ENCODE results near the gene RIMBP2.

RIMBP2 gene

DNA sequence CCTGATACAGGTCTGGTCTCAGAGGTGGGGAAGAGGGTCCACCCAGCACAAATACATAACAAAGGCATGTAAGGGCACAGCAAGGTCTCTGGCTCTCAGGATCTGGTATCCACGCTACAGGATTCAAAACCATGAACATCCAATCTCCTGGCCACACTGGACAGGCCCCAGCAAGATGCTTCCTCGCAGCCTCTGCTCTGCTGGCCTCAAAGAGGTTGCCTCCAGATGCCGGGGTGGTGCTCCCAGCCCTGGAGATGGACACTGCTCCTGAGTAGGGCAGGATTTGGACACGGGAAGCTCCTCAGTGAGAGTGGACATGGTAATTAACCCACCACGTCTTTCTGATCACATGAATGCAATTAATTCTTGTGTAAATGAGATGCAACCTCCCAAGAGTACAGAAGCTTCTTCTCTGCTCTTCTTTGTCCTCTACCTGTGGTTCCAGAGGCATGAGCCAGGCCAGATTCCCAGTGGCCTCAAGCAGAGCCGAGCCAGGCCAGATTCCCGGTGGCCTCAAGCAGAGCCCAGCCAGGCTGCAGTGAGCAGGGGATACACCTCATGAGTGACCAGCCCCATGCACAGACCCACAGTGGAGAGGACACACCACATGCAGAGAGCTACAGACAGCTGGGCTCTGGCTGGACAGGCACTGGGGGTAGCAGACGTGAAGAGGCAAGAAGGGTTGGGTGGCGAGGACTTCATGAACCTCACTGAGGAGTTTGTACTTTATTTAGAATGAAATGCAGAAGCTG, 192.1 kb downstream of the RIMBP2 start:
- Mint-ChIP-seq H3K4me3 (no peak overlapping the region), H3K27me3 (peaks cover 4% of the 10 kb centered on the region), H3K4me1 (ENCODE audit: low read depth) (no peaks in the 10 kb centered on the region), H3K36me3 (no peaks in the 10 kb centered on the region), H3K9me3 (ENCODE audit: low read depth) (no peaks in the 10 kb centered on the region), H3K27ac (no peak overlapping the region)

DNA sequence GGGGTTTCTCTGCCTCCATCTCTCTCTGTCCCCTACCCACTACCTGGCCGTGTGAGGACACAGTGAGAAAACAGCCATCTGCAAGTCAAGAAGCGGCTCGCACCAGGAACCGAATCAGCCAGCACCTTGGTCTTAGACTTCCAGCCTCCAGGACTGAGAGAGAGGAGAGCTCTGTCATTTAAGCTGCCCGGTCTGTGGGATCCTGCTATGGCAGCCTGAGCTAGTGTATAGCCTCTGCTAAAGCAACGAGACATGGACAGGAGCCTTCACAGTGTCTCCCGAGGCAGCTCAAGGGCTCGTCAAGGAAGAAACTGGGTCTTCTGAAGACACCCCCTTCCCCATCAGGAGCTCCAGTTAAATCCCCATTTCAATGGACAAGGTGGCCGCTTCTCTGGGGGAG, 192.9 kb downstream of the RIMBP2 start:
- H3K27ac Mint-ChIP-seq = no peak overlapping the region
- no peak overlapping the region for H3K4me3 Mint-ChIP-seq
- H3K9me3 Mint-ChIP-seq (ENCODE audit: low read depth) = no peaks in the 10 kb centered on the region
- H3K4me1 Mint-ChIP-seq (ENCODE audit: low read depth) = no peaks in the 10 kb centered on the region
- peaks cover 4% of the 10 kb centered on the region for H3K27me3 Mint-ChIP-seq
- H3K36me3 Mint-ChIP-seq = no peaks in the 10 kb centered on the region

GRCh38 chr12:130522244-130522834, 193.8 kb downstream of the RIMBP2 start:
- Mint-ChIP-seq H3K27me3 (peaks cover 4% of the 10 kb centered on the region), H3K4me3 (no peak overlapping the region), H3K36me3 (no peaks in the 10 kb centered on the region), H3K9me3 (ENCODE audit: low read depth) (no peaks in the 10 kb centered on the region), H3K4me1 (ENCODE audit: low read depth) (no peaks in the 10 kb centered on the region), H3K27ac (no peak overlapping the region)

DNA sequence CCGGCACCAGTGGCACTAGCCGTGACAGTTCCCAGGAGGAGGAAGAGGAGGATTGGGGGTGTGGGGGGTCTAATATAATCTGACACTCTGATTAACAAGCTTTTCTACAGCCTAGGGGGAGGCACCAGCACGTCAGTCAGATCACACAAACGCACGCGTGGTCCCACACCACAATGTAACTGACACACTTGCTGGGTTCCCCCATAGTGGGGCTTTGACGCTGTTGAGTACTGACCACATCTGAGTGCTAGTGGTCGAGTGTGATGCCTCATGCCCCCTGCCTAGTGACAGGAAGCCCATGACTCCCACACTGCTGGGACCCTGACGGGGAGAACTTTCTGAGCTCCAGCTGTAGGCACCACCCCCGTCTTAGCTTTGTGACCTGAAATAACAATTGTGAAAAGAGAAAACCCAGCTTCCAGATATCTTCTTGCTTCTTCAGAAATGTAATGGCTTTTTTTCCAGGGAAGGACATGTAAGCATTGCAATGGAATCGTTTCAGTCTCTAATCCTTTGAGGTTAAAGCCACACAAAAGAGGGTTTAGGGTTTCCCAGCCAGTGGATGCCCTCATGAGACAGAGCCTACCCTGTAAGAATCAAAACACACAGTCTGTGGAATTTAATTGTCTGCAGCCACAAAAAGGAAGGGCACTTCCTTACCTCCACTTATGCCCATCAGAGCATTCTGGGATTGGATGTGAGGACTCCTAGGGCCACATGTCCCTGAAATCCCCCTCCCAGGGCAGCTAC, 194.5 kb downstream of the RIMBP2 start:
- H3K27me3 Mint-ChIP-seq = peaks cover 4% of the 10 kb centered on the region
- H3K27ac Mint-ChIP-seq = no peak overlapping the region
- H3K4me1 Mint-ChIP-seq (ENCODE audit: low read depth) = no peaks in the 10 kb centered on the region
- no peaks in the 10 kb centered on the region for H3K36me3 Mint-ChIP-seq
- H3K9me3 Mint-ChIP-seq (ENCODE audit: low read depth) = no peaks in the 10 kb centered on the region
- H3K4me3 Mint-ChIP-seq = no peak overlapping the region

GRCh38 chr12:130520784-130521183, 195.3 kb downstream of the RIMBP2 start:
- Mint-ChIP-seq H3K36me3 (no peaks in the 10 kb centered on the region), H3K27me3 (peaks cover 4% of the 10 kb centered on the region), H3K4me1 (ENCODE audit: low read depth) (no peaks in the 10 kb centered on the region), H3K9me3 (ENCODE audit: low read depth) (peaks cover 6% of the 10 kb centered on the region), H3K4me3 (no peak overlapping the region), H3K27ac (no peak overlapping the region)

- H3K4me3 Mint-ChIP-seq = no peak overlapping the region
- peaks cover 6% of the 10 kb centered on the region for H3K9me3 Mint-ChIP-seq (ENCODE audit: low read depth)
- H3K27me3 Mint-ChIP-seq = peaks cover 1% of the 10 kb centered on the region
- no peaks in the 10 kb centered on the region for H3K36me3 Mint-ChIP-seq
- no peaks in the 10 kb centered on the region for H3K4me1 Mint-ChIP-seq (ENCODE audit: low read depth)
- no peak overlapping the region for H3K27ac Mint-ChIP-seq
These were observed 198.5 kb downstream of the RIMBP2 start for GRCh38 chr12:130517588-130517987.

DNA sequence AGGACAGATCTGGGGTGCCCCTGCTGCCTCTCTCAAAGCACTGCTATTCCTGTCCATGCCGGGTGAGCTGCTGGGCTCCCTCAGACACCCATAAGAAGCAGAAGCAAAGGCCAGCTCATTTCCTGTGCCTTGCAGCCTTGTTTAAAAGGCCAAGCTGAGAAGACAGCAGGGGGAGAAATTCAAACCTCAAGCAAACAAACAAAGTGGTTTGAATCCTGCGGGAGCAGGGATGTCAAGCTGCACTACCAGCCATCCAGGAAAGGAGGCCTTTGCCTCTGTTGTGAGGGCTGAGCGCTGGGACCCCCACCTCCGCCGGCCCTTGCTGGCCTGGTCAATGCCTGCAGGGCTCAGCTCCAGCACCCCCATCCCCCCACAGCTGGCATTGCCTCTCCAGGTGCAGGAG, 201.9 kb downstream of the RIMBP2 start:
- H3K9me3 Mint-ChIP-seq (ENCODE audit: low read depth) = peaks cover 6% of the 10 kb centered on the region
- H3K36me3 Mint-ChIP-seq = no peaks in the 10 kb centered on the region
- no peak overlapping the region for H3K27ac Mint-ChIP-seq
- H3K4me1 Mint-ChIP-seq (ENCODE audit: low read depth) = no peaks in the 10 kb centered on the region
- H3K4me3 Mint-ChIP-seq = no peak overlapping the region
- peaks cover 1% of the 10 kb centered on the region for H3K27me3 Mint-ChIP-seq

- no peak overlapping the region for H3K4me3 Mint-ChIP-seq
- no peak overlapping the region for H3K27ac Mint-ChIP-seq
- no peaks in the 10 kb centered on the region for H3K4me1 Mint-ChIP-seq (ENCODE audit: low read depth)
- H3K36me3 Mint-ChIP-seq = no peaks in the 10 kb centered on the region
- H3K27me3 Mint-ChIP-seq = peaks cover 1% of the 10 kb centered on the region
- H3K9me3 Mint-ChIP-seq (ENCODE audit: low read depth) = peaks cover 6% of the 10 kb centered on the region
These were observed 202.5 kb downstream of the RIMBP2 start for GRCh38 chr12:130513556-130513955.

GRCh38 chr12:130511285-130511684, 204.8 kb downstream of the RIMBP2 start:
- Mint-ChIP-seq H3K9me3 (ENCODE audit: low read depth) (peaks cover 7% of the 10 kb centered on the region), H3K4me3 (no peak overlapping the region), H3K36me3 (no peaks in the 10 kb centered on the region), H3K4me1 (ENCODE audit: low read depth) (no peaks in the 10 kb centered on the region), H3K27me3 (peaks cover 1% of the 10 kb centered on the region), H3K27ac (no peak overlapping the region)

DNA sequence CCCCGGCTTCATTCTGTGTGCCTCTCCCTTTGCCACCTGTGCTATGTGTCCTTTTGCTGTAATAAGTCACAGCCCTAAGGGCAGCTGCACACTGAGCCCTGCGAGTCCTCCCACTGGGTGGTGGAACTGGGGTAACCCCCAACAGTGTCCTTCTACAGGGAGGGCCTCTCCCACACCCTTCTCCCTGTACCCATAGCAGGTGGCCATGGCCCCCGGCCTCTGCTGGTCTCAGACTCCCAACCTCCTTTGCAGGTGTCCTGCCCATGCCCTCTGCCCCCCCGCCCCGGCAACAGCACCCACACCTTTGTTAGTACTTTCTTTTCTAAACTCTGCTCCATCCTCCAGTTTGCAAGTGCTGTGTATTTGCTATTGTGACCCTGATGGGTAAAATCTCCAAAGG, 206.6 kb downstream of the RIMBP2 start:
- Mint-ChIP-seq H3K4me1 (ENCODE audit: low read depth) (no peaks in the 10 kb centered on the region), H3K9me3 (ENCODE audit: low read depth) (peaks cover 3% of the 10 kb centered on the region), H3K4me3 (no peak overlapping the region), H3K27me3 (peaks cover 1% of the 10 kb centered on the region), H3K36me3 (no peaks in the 10 kb centered on the region), H3K27ac (no peak overlapping the region)

DNA sequence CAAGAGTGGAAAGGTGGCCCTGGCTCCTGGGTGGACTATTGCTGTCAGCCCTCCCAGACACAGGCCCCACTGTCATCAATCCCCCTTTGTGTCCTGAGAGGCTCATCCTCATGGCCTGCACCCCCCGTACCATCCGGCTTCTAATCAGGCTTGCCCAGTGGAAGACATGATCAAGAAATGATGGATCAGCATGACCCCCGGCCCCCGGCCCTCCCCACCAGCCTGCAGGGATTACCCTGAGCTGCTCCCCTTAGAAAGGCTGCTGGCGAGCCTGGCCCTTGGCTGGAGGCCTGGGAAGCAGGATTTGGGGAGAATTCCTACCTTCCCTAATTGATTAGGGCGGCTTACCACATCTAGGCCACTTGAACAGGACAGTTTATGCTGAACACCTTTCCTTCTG, 207.3 kb downstream of the RIMBP2 start:
- Mint-ChIP-seq H3K4me3 (no peak overlapping the region), H3K9me3 (ENCODE audit: low read depth) (peaks cover 3% of the 10 kb centered on the region), H3K4me1 (ENCODE audit: low read depth) (no peaks in the 10 kb centered on the region), H3K27ac (no peak overlapping the region), H3K27me3 (peaks cover 1% of the 10 kb centered on the region), H3K36me3 (no peaks in the 10 kb centered on the region)

GRCh38 chr12:130508318-130508717, 207.8 kb downstream of the RIMBP2 start:
- Mint-ChIP-seq H3K4me1 (ENCODE audit: low read depth) (no peaks in the 10 kb centered on the region), H3K27me3 (peaks cover 1% of the 10 kb centered on the region), H3K36me3 (no peaks in the 10 kb centered on the region), H3K27ac (no peak overlapping the region), H3K4me3 (no peak overlapping the region), H3K9me3 (ENCODE audit: low read depth) (peaks cover 3% of the 10 kb centered on the region)

DNA sequence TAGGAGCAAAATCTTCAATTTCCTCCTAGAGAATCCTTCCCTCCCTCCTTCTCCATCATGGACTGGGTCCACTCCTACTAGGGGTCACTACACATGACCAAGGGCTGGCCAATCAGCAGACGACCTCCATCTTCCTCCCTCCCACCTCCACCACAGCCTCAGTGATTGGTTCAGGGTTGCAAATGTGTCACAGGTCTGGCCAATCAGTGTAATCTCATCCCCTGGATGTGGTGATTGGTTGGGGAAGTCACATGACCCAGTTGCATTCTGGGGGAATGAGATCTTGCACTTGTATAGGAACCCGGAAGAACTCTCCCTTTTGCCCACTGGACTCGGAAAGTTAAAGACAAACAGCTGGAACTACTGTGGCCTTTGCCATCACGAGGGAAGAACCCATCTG, 209.3 kb downstream of the RIMBP2 start:
- Mint-ChIP-seq H3K36me3 (no peaks in the 10 kb centered on the region), H3K9me3 (ENCODE audit: low read depth) (peaks cover 3% of the 10 kb centered on the region), H3K4me3 (no peak overlapping the region), H3K4me1 (ENCODE audit: low read depth) (no peaks in the 10 kb centered on the region), H3K27me3 (no peaks in the 10 kb centered on the region), H3K27ac (no peak overlapping the region)

GRCh38 chr12:130504840-130505175, 211.3 kb downstream of the RIMBP2 start:
- Mint-ChIP-seq H3K27ac (no peak overlapping the region), H3K27me3 (no peaks in the 10 kb centered on the region), H3K36me3 (no peaks in the 10 kb centered on the region), H3K4me1 (ENCODE audit: low read depth) (no peaks in the 10 kb centered on the region), H3K4me3 (no peak overlapping the region), H3K9me3 (ENCODE audit: low read depth) (peaks cover 3% of the 10 kb centered on the region)

DNA sequence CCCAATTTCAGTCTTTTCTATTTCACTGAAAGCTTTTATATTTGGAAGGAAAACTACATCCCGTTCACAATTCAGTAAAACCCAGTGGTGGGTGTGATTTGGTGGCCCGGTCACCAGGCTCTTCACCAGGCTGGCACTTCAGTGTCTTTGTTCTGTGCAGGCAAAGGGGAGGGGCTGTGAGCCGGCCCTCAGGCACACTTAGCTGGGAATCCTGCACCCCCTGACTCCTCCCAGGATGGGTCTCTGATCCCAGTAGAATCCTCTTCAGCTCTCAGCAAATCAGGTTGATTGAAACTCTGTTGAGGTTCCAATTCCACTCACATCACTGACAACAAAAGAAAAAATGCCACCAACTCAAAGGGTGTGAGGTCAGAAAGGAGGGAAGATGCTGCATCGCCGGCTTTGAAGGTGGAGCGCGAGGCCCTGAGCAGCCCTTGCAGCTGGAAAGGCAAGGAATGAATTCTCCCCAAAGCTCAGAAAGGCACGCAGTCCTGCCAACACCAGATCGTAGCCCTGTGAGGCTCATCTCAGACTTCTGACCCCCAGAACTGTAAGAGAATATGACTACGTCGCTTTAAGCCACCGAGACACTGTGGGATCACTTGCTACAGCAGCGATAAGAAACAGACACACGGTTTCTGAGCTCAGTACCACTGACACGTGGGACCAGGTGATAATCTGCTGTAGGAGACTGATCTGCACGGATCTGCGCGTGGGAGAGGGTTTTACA, 211.8 kb downstream of the RIMBP2 start:
- H3K9me3 Mint-ChIP-seq (ENCODE audit: low read depth) = peaks cover 3% of the 10 kb centered on the region
- H3K27ac Mint-ChIP-seq = no peak overlapping the region
- no peak overlapping the region for H3K4me3 Mint-ChIP-seq
- H3K36me3 Mint-ChIP-seq = no peaks in the 10 kb centered on the region
- no peaks in the 10 kb centered on the region for H3K27me3 Mint-ChIP-seq
- H3K4me1 Mint-ChIP-seq (ENCODE audit: low read depth) = no peaks in the 10 kb centered on the region

Data from activated naive CD8-positive, alpha-beta T cell (primary cell).